DMS53 (cell line): ENCODE results near the gene PPA1.
"Not testable (repeated sequence)": the region's sequence is repeated elsewhere in the genome, so short reads cannot be mapped to it uniquely, and the experiment has no call there.

Source experiments
- DNase-seq: peaks from one replicate; lab custom pipeline; 2025; lab: John Stamatoyannopoulos, UW

Gene PPA1

DNA sequence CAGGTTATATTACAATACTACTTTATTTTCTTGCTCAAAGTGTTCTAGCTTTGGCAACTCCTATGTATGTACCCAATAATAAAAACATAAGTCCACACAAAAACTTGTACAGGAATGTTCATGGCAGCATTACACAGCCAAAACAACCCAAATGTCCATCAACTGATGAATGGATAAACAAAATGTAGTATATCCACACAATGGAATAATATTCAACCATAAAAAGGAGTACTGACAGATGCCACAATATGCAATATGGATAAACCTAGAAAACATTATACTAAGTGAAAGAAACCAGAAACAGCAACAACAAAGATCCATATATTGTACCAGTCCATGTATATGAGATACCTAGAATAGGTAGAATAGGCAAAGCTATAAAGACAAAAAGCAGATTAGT lies 21.0 kb downstream of the PPA1 start:
- DNase-seq = no peak

DNA sequence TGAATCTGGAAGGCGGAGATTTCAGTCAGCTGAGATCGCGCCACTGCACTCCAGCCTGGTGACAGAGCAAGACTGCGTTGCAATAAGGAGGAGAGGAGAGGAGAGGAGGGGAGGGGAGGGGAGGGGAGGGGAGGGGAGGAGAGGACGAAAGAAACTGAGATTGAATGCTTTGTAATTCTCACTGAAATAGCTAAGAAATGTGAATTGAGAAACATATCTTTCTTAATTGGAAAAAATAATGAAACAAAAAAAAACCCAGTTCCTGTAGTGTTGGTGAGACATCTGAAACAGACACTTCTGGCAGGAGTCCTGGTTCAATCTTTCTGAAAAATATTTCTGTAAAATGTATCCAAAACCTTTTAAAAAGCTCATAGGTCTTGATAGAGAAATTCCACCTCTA lies 26.5 kb downstream of the PPA1 start:
- DNase-seq = no peak

DNA sequence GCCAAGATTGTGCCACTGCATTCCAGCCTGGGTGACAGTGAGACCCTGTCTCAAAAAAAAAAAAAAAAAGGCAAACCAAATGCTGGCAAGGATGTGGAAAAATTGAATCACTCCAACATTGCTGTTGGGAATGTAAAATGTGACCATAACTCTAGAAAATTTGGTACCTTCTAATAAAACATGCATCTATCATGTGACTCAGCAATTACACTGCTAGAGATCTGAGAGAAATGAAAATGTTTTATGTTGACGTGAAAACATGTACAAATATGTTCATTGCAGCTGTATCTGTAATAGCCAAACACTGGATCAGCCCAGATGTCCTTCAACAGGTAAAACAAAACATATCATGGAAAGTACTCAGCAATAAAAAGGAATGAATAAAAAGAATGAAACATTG lies 32.1 kb downstream of the PPA1 start:
- DNase-seq = no peak

DNA sequence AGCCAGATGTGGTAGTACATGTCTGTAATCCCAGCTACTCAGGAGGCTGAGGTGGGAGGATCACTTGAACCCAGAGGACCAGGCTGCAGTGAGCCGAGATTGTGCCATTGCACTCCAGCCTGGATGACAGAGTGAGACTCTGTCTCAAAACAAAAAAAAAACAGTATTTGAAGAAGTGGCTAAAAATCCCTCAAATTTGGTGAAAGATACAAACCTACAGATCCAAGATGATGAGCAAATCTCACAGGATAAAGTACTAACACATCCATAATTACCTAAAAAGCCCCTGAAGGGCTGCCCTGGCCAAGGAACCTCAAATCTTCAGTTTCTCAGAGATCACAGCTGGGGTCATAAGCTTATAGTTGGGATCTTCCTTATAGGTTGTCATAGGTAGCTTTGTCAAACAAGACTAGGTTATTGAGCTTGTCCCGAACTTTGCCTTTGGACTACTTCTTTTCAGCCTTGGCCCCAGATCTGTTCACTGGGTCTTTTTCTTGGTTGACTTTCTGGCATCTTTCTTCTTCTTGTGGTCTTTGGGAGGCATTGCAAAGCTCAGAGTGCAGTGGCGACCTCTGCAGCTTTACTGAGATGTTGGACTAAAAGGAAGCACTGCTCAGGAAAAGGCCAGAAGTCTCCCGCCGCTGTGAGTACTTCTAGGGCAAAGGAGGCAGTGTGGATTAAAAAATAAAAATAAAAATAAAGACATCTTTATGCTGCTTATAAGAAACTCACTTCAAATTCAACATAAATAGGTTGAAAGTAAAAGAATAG lies 34.3 kb downstream of the PPA1 start:
- no peak for DNase-seq

DNA sequence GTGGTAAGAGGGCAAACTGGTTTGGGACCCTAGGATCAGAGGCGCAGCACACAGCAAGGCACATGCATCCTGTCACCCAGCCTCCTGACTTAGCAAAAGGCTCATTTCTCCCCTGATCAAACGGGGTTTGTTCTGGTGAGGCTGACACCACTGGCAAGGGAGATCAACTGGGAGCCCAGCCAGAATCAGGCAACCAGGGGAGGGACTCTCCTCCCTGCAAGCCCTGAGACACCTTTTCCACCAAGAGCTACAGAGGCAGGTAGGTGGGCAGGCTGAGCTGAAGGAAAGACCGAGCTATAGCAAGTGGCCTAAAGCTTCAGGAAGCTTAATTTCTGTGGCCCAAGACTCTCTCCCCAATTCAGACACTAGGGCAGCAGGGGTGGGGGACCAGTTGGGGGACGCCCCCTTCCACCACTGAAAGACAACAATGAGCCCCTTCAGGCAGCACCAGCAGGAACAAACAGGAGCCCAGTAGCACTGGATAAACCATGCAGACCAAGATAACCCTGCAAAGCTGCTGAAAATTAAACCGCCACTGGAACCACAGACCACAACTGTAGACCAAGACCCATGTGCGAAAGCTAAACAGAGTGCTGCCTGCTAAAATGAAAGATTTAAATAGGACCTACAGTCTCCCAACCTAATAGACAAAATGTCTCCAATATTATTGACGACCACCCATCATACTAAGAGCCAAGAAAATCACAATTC lies 35.8 kb downstream of the PPA1 start:
- DNase-seq = no peak

DNA sequence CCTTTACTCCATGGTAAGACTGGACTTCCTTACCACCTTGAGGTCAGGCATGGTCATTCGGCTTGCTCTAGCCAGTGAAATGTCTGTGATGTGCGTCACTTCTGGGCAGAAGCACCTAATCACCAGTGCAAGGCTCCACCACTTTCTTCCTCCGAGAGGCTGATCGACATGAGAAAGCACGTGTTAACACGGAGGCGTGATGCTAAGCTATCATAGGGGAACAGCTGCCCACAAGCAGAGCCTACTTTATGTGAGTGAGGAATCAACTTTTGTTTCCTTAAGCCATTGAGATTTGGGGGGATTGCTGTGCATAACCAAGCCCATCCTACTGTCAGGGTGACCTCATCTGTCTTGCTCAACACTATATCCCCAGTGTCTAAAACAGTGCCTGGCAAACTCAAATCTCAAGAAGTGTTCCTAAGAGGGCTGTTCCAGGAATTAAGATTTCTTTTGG lies 39.8 kb downstream of the PPA1 start:
- no peak for DNase-seq

DNA sequence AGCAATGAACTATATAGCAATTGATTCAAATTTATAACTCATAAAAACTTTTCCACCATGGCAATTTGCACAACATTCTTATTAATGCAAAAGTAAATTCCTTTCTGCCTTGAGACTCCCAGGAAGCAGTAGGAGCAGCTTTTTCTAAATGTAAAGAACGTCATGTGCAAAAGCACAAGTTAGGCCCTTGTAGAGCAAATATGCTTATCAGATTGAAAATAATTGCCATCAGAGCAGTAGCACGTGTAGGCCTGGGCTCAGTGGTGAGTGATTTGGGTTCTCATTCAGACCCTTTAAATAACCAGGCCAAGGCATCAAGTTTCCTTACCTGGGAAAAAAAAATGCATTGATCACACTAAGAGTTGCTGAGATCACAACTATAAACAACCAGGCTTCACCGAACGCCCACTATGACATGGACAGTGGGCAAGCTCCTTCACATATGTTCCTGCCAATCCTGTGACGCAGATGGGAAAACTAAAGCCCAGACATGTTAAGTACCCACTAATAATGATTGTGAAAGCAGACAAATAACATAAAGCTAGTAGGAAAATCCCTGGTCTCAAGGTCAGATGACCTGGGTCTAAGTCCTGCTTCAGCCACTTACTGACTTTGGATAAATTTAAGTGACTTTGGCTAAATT lies 40.8 kb downstream of the PPA1 start:
- no peak for DNase-seq

DNA sequence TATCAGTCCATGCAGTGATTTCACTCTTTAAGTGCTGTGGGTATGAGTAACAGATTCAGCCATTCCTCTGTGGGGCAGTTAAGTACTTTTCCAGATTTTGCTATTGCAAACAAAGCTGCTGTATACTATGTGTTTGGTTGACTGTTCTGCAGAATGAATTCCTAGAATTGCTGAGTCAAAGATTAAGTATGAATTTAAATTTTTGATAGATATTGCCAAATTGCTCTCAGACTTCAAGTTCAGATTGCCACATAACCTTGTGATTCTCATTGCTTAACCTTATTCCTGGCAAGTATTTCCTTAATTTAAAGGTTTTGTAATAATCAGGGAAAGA lies 41.3 kb downstream of the PPA1 start:
- DNase-seq = no peak

DNA sequence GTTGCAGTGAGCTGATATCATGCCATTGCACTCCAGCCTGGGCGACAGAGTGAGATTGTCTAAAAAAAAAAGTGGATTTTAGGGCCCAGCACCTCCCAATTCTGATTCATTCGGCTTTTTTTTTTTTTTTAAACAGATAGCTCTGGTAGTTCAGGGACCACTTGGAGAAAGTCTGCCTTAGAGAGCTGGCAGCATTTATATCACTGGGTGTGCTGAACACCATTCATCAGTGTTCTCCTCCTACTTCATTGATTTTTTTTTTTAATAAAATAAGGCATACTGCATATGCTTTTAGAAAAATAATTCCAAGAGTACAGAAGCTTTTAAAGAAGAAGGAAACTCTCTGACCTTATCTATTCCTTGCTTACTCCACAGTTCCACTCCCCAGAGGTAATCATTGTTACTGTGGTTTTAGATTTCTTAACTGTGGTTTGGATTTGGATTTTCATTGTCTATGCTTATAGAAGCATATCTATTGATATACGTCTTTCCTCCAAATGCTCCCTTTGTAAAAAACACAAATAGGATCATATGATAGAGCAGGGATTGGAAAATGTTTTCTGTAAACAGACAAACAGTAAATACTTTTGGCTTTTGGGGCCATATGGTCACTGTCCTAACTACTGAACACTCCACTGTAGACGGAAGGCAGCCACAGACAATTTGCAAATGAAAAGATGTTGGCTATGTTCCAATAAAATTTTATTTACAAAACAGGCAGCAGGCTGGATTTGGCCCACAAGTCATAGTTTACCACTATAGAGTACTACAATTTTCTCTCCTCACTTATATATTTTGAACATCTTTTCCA lies 41.9 kb downstream of the PPA1 start:
- DNase-seq = no peak

DNA sequence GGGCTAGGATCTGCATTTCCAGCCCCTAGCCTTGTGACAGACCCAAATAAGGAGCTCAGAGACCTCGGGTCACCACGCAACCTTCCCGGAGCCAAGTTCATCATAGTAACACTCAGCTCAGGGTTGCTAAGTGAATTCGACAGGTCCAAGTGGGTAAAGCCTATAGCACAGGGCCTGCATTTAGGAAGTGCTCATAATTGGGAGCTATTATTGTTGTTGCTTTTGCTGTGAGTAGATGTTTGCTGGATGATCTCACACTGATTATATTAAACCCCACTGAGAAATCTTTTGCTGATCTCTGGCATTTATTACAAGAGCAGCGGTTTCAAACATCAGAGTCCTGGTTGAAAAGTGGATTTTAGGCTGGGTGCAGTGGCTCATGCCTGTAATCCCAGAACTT lies 42.6 kb downstream of the PPA1 start:
- no peak for DNase-seq

DNA sequence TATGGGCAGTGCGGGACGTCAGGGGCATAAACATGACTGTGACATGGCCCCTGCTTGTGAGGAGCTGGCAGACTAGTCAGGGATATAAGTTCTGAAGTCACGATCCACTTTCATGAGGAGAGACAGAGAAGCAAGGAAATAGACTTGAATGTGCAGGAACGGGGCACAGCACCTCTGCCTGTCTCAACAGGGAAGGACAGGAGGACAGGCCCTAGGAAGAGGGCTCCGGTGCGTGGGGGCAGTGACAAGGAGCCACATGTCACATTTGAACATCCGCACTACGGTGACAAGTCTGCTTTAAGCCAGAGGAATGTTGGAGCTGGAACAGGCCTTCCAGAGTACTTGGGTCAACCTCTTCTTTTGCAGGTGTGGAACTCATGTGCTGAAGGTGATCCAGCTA lies 43.1 kb downstream of the PPA1 start:
- no peak for DNase-seq

DNA sequence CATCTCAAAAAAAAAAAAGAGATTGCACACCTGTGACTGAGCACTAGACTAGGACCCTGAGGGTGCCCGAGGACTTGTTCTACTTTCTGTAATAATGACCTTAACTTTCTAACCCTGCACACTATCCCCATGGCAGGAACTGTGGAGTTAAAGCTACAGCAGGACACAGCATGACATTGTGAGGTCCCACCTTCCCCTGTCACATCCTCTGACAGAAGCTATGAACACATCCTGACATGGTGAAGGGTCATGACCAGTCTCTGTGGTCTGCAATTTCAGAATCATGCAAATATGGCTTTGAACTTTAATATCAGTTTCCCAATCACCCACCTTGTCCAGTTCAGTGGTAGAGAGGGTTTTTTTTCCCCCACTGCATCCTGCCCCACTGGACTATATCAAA lies 44.5 kb downstream of the PPA1 start:
- no peak for DNase-seq

DNA sequence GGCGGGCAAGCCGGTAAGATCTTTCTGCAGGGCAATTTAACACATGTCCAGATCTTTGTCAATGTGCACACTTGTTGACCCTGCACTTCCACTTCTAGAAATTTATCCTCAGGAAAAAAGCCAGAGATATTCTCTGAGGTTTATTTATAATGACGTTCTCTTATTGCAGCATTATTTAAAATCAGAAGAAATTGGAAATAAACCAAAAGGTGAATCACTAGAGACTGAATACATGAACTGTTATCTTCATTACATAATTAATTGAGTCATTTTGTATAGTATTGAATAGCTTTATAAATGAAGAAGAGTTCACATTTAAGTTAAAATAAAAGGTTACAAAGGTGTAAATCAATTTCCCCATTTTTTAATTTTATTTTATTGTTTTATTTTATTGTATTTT lies 46.7 kb downstream of the PPA1 start:
- no peak for DNase-seq

DNA sequence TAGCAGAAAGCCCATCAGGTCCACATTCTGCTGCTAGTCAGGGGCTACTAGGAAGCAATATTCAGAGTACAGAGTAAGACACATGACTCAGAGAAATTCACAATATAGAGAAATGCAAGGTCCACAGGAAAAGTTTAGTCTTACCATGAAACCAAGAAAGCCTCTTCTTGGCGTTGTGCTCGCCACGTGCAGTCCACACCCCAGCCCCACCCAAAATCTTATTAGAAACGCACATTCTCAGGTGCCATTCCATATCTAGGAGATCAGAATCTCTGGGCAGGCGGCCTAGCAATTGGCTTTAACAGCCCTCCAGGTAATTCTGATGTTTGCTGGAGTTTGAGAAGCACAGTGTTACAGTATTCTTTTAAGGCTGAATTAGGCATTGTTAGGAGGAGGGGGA lies 47.1 kb downstream of the PPA1 start:
- no peak for DNase-seq

DNA sequence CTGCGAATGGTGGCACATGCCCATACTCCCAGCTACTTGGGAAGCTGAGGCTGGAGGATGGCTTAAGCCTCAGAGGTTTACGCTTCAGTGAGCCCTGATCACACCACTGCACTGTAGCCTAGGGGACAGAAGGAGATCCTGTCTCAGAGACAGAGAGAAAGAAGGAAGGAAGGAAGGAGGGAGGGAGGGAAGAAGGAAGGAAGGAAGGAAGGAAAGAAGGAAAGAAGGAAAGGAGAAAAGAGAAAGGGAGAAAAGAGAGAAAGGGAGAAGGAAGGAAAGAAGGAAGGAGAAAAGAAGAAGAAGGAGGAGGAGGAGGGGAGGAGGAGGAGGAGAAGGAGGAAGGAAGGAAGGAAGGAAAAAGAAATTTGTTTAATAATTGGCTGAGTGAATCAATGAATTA lies 49.9 kb downstream of the PPA1 start:
- DNase-seq = no peak

DNA sequence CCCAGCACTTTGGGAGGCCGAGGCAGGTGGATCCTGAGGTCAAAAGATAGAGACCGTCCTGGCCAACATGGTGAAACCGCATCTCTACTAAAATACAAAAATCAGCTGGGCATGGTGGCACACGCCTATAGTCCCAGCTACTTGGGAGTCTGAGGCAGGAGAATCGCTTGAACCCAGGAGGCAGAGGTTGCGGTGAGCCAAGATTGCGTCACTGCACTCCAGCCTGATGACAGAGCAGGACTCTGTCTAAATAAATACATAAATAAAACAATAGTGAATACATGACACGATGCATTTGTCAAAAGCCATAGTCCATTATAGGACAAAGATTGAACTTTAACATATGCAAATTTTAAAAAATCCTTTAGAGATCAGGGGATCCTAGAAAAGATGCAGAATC lies 54.0 kb downstream of the PPA1 start:
- not testable (repeated sequence) for DNase-seq

DNA sequence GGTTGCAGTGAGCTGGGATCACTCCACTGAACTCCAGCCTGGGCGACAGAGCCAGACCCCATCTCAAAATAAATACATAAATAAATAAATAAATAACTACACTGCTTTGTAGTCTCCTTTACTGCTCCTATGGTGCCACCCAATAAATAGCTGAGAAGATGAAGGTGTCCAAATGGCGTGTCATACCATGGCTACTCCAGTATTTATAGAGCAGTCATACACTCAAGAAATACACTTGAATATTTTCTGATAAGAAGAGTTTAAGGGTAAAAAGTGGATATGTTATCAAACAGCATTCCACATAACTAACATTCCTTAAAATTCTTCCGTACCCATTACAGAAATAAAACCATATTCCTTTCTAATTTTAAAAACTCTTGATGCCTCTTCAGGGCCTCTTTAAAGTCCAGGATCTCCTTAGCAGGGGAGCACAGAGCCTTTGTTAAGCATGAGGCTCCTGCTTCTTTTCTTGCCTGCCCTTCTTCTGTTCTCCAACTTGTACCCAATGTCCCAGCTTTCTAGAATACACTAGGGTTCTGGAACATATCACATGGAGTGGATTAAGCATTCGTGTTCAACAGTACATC lies 55.0 kb downstream of the PPA1 start:
- no peak for DNase-seq

DNA sequence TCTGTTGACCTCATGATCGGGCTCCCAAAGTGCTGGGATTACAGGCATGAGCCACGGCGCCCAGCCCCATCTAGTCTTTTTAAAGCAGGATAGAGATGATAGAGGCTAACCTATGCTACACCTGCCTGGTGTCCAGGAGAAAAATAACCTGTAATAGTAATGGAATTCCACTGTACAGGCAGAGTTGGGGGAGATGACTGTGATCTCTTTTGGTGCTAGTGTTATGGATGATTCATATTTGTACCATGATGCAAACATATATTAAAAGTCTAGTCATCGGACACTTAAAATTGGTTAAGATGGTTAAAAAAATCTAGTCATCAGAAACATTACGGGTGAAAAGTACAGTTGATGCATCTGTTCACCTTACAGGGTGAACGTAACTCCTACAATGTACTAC lies 56.8 kb downstream of the PPA1 start:
- no peak for DNase-seq

DNA sequence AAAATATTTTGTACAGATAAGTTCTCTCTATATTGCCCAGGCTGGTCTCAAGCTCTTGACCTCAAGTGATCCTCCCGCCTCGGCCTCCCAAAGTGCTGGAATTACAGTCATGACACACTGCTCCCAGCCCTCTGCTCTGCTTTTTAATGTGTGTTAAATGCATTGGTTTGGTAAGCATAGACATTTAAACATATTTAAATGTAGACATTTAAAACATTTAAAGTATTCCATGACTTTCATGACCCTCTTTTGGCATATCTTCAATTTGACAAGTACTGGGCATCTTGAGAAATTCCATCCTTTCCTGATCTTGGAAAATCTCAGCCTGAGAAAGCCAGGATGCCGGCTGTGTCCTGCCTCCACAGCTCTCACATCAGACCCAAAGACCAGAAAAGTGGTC lies 57.7 kb downstream of the PPA1 start:
- no peak for DNase-seq

DNA sequence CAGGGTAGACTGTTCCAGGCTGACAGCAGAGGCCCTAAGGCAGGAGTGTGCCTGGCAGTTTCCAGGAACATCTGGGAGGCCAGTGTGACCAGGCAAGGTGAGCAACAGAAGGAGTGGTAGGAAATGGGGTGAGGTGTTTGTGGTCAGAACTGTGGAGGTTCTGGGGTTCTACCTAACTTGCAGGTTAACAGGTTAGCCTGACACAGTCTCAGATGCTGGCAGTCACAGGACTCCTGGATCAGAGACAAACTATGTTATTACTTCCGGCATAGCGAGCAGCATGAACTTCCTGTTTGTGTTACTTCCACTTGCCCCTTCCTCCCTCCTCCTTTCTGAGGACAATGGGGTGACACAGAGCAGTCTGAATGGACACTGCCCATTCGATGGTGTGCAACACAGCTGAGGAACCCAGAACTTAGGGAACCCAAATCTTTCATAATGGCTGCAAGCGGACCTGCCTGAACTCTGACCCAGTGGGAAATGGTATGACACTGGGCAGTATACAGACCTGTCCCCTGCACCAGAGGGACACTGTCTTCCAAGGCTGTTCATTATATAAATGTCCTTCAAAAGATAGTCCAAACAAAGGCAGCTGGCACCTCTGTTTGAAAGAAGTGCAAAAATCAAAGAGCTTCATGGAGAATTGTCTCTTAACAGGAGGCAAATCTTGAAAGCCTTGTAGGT lies 59.0 kb downstream of the PPA1 start:
- no peak for DNase-seq

DNA sequence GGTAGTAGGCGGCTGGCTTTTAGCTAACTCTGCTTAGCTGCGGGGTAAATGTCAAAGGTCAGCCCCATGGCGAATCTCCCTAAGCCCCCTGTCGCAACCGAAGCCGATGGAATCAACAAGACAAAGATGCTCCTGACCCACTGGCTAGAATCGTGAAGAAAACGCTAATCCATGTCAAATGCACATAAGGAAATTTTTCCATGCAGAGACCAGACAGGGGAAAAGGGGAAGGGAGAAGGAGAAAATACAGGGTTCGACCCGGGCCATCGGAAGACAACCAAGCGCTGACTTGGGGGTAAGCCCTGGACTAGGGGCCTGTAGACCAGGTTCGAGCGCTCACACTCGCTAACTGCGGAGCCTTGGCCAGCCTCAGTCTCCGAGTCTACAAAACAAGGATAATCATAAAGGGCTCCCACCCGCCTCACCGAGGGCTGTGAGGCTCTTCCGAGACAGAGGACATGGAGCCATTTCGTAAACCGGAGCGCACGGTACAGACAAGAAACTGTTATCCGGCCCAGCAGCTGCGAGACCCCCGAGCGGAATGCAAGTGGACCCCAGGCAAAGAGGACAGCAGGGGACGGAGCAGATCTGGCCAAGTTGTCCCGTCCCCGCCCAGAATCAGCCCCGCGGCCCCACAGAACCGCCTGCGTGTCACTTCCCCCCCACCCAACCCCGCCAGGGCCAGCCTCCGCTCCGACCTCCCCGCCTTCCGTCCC lies 63.4 kb downstream of the PPA1 start:
- no peak for DNase-seq
